Endothelial cell of umbilical vein (primary cell): Measurements from ENCODE around the gene PKN2. TPM values are rescaled to one million over a fixed set of nuclear protein-coding genes. Genes with fewer than 3 reads are reported as not detected.

ENCODE experiments used
- BruUV-seq: library from RNA; stranded (reverse); fragments of 400-500 nt; replicated peaks from 2 replicates; lab custom pipeline; 2021; lab: Mats Ljungman, UMichigan
- CTCF ChIA-PET: fragments of 300-600, 350-600 bp; sonication (Branson Sonifier 250); formaldehyde crosslinking; loops from one replicate; lab custom pipeline; 2021; ENCODE audit warnings: antibody characterized with exemption, inconsistent platforms; lab: Charles Lee
- POLR2A ChIA-PET: fragments of 300-600, 350-600 bp; sonication (Branson Sonifier 250); formaldehyde crosslinking; loops from one replicate; lab custom pipeline; 2021; ENCODE audit warnings: antibody characterized with exemption, inconsistent platforms; lab: Charles Lee
- DNase-seq: peaks from one replicate; pipeline ENCODE4 v3.0.0-alpha.2; 2011; ENCODE audit warnings: low read depth, low spot score
- FAIRE-seq: peaks from 2 replicates; lab custom pipeline; 2011; peaks lifted over from hg19 to GRCh38; lab: Jason Lieb, UNC
- H2AFZ ChIP-seq: 2 replicates; pipeline ENCODE4 v1.6.0; 2012; ENCODE audit warnings: low read depth, low read length, control low read depth, inconsistent platforms
- H3K27ac ChIP-seq: 2 replicates; pipeline ENCODE4 v1.5.1; 2011; ENCODE audit warnings: low read depth, mild to moderate bottlenecking, control low read depth, low read length, moderate library complexity; ENCODE audit not compliant: insufficient read depth
- H3K27me3 ChIP-seq, 2 experiments: 2 replicates each; pipeline versions ENCODE4 v1.6.0 to v1.6.1; 2011; ENCODE audit warnings: low read length in 2 of 2, mixed read lengths in 1 of 2; ENCODE audit not compliant: control insufficient read depth in 2 of 2, insufficient read depth in 2 of 2
- H3K36me3 ChIP-seq, 2 experiments: 2 replicates in 1 of 2; 3 replicates in 1 of 2; pipeline ENCODE4 v1.5.1; 2011; ENCODE audit warnings: low read length in 2 of 2, mild to moderate bottlenecking in 1 of 2, moderate library complexity in 1 of 2; ENCODE audit not compliant: control insufficient read depth in 2 of 2, insufficient read depth in 2 of 2; ENCODE audit errors: extremely low read depth in 1 of 2
- H3K4me1 ChIP-seq: 3 replicates; pipeline ENCODE4 v1.5.1; 2011; ENCODE audit warnings: mild to moderate bottlenecking, low read length; ENCODE audit not compliant: control insufficient read depth, insufficient read depth; ENCODE audit errors: extremely low read depth
- H3K4me2 ChIP-seq: 2 replicates; pipeline ENCODE4 v1.6.1; 2011; ENCODE audit warnings: low read length, control low read depth, mixed read lengths; ENCODE audit not compliant: insufficient read depth
- H3K4me3 ChIP-seq, 3 experiments: fragments of 200-600 bp in 1 of 3; sonication (generic), shearing (Covaris generic) in 1 of 3; replicated peaks in 1 of 3; 2 replicates each; pipeline ENCODE4 v1.5.1; 2011 to 2016; ENCODE audit warnings: control low read depth in 3 of 3, low read length in 3 of 3, mild to moderate bottlenecking in 2 of 3, inconsistent platforms in 1 of 3, low read depth in 1 of 3, moderate library complexity in 1 of 3; ENCODE audit not compliant: insufficient read depth in 1 of 3
- H3K79me2 ChIP-seq: 2 replicates; pipeline ENCODE4 v1.6.0; 2012; ENCODE audit warnings: low read length, inconsistent platforms; ENCODE audit not compliant: control insufficient read depth, insufficient read depth
- H3K9ac ChIP-seq: replicated peaks from 2 replicates; pipeline ENCODE3; 2011; ENCODE audit warnings: low read length, control low read depth; ENCODE audit not compliant: insufficient read depth; ENCODE audit errors: extremely low read depth
- H3K9me1 ChIP-seq: replicated peaks from 3 replicates; pipeline ENCODE4 v1.6.0; 2011; ENCODE audit warnings: mild to moderate bottlenecking, low read length; ENCODE audit not compliant: control insufficient read depth, insufficient read depth; ENCODE audit errors: extremely low read depth
- H3K9me3 ChIP-seq: replicated peaks from 2 replicates; pipeline ENCODE4 v1.5.1; 2012; ENCODE audit warnings: low read length, inconsistent platforms; ENCODE audit not compliant: control insufficient read depth, insufficient read depth
- H4K20me1 ChIP-seq: replicated peaks from 2 replicates; pipeline ENCODE3; 2011; ENCODE audit warnings: mild to moderate bottlenecking, low read length; ENCODE audit not compliant: control insufficient read depth, insufficient read depth; ENCODE audit errors: extremely low read depth
- CTCF ChIP-seq, 2 donors: IDR thresholded peaks; 1 replicate in 1 of 2; 2 replicates in 1 of 2; pipeline ENCODE4 v1.5.1; 2011; ENCODE audit warnings: low read length in 2 of 2, mild to moderate bottlenecking in 2 of 2, moderate library complexity in 2 of 2, control low read depth in 1 of 2, inconsistent platforms in 1 of 2, low read depth in 1 of 2; ENCODE audit not compliant: insufficient read depth in 1 of 2; ENCODE audit errors: extremely low read depth in 1 of 2
- EZH2 ChIP-seq: IDR thresholded peaks from 2 replicates; pipeline ENCODE4 v1.6.1; 2012; ENCODE audit warnings: borderline replicate concordance, low read depth, mild to moderate bottlenecking, moderate library complexity, low read length, inconsistent platforms; ENCODE audit not compliant: severe bottlenecking
- FOS ChIP-seq: IDR thresholded peaks from 2 replicates; pipeline ENCODE4 v1.6.1; 2011; ENCODE audit warnings: mild to moderate bottlenecking, low read length, moderate library complexity, borderline replicate concordance; ENCODE audit not compliant: insufficient read depth
- GATA2 ChIP-seq: IDR thresholded peaks from 2 replicates; pipeline ENCODE4 v1.7.0; 2011; ENCODE audit warnings: low read depth, mild to moderate bottlenecking, moderate library complexity, mixed read lengths, low read length; ENCODE audit not compliant: insufficient read length, insufficient read depth
- JUN ChIP-seq: IDR thresholded peaks from 2 replicates; pipeline ENCODE4 v1.6.1; 2011; ENCODE audit warnings: borderline replicate concordance, low read depth; ENCODE audit not compliant: insufficient read length, insufficient read depth
- MAX ChIP-seq: IDR thresholded peaks from 2 replicates; pipeline ENCODE4 v1.6.1; 2011; ENCODE audit not compliant: insufficient read depth, insufficient read length
- MYC ChIP-seq: IDR thresholded peaks from one replicate; pipeline ENCODE4 v1.6.1; 2011; ENCODE audit warnings: mild to moderate bottlenecking, low read depth, low read length
- POLR2A ChIP-seq: IDR thresholded peaks from 2 replicates; pipeline ENCODE4 v1.6.1; 2012; ENCODE audit warnings: low read depth, mild to moderate bottlenecking, control low read depth, low read length
- POLR2AphosphoS5 ChIP-seq: IDR thresholded peaks from 2 replicates; pipeline ENCODE4 v1.6.1; 2012; ENCODE audit warnings: low read depth, mild to moderate bottlenecking, control low read depth, low read length, moderate library complexity; ENCODE audit not compliant: insufficient read depth
- dilution Hi-C: fragments of 300-500 bp; cut with MboI; formaldehyde crosslinking; loops from one replicate; pipeline ENCODE4 v1.15.0; 2019; ENCODE audit warnings: low sequenced_read_pairs; ENCODE audit not compliant: extremely low pct_ligation_motif_present
- intact Hi-C: fragments of 100-400 bp; cut with micrococcal nuclease; formaldehyde crosslinking; loops from one replicate; pipeline ENCODE4 v1.10.0; 2022
- polyA plus RNA-seq, 4 experiments: library from polyadenylated mRNA; depleted of rRNA in 3 of 4; stranded (reverse) in 3 of 4; unstranded in 1 of 4; fragments of >200 nt; gene quantifications; 2 replicates each; pipeline versions ENCODE4 v1.2.1 to v1.2.3, GENCODE V29; 2011 to 2012; ENCODE audit warnings: missing spikeins in 1 of 4
- total RNA-seq: library from RNA; stranded (reverse); gene quantifications from 2 replicates; pipeline ENCODE4 v1.2.3, GENCODE V29; 2021

PKN2 gene
- total and polyA plus RNA-seq, 2 donors (not counting 3 experiments of a cell fraction or from before 2014, with no cell fraction given) = 11.5 to 47.3 TPM

GRCh38 chr1:88799491-88799890 is 115.4 kb downstream of the PKN2 start:
- no peak overlapping the region for H3K4me2 ChIP-seq
- no peaks in the 10 kb centered on the region for H3K27me3 ChIP-seq
- H3K4me3 ChIP-seq = no peak overlapping the region
- CTCF ChIA-PET = interaction anchor here (0.7 to 0.8 kb wide), 3 partner anchors 11 to 144 kb away, joined by 3 read pairs; no protein-coding TSS in a partner anchor
- no peaks in the 10 kb centered on the region for H4K20me1 ChIP-seq
- no peak overlapping the region for H2AFZ ChIP-seq
- no peak overlapping the region for H3K9ac ChIP-seq
- no peak for FAIRE-seq
- intact Hi-C loops (no loop called here), dilution Hi-C loops (no loop called here)
- H3K9me1 ChIP-seq = no peaks in the 10 kb centered on the region
- H3K9me3 ChIP-seq = no peaks in the 10 kb centered on the region
- BruUV-seq = no TSS peak
- peaks cover 0 to 3% of the 10 kb centered on the region in 2 experiments for H3K36me3 ChIP-seq
- no peaks in the 10 kb centered on the region for H3K79me2 ChIP-seq
- POLR2A ChIA-PET = interaction anchor here (0.6 kb wide), 1 partner anchor 25 kb away, joined by 6 read pairs; no protein-coding TSS in a partner anchor
- peaks cover 3% of the 10 kb centered on the region for H3K4me1 ChIP-seq
- no peak overlapping the region for H3K27ac ChIP-seq
- TF ChIP-seq EZH2 = no peak
- TF ChIP-seq POLR2AphosphoS5 = no peak
- no peak for TF ChIP-seq MYC
- no peak for TF ChIP-seq POLR2A
- TF ChIP-seq MAX = no peak
- no peak for TF ChIP-seq CTCF (IDR thresholded peaks at IDR 0.05; ENCODE audit: extremely low read depth in 1 of 2, insufficient read depth in 1 of 2, low read depth in 1 of 2, low read length in 2 of 2)
- TF ChIP-seq GATA2 = no peak
- no peak for TF ChIP-seq JUN
- TF ChIP-seq FOS = no peak
- no peak for DNase-seq
